ENCODE data around the gene MARCHF9. TPM values are rescaled to one million over a fixed set of nuclear protein-coding genes. Genes with fewer than 3 reads are reported as not detected.
"Not testable (repeated sequence)": the region's sequence is repeated elsewhere in the genome, so short reads cannot be mapped to it uniquely, and the experiment has no call there.

The MARCHF9 gene
- total RNA-seq, 6 experiments from 2014 or later = 2.1 to 3.9 (median 3.3) TPM

DNA sequence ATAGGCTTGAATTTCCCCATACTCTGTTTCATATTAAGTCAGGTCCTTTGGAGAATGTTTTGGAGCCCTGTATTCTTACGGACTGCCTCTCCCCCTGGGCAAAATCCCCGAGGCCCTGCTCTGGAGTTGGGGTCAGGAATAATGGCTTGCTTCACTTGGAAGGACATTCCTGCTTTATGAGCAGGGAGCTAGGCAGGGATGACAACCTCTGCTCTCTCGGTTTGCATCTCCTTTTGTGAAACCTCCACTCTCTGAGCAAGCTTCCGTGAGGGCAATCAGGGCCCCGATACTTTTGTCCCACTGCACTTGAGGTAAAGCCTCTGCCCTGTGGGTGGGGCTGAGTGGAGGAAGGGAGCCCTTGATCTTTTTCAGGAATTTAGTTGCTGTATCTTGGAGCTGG lies 41.7 kb upstream of the MARCHF9 start:
- no peak for ATAC-seq
- no peak for TF ChIP-seq POLR2A (IDR thresholded peaks at IDR 0.05)
- TF ChIP-seq, protein P1, sequence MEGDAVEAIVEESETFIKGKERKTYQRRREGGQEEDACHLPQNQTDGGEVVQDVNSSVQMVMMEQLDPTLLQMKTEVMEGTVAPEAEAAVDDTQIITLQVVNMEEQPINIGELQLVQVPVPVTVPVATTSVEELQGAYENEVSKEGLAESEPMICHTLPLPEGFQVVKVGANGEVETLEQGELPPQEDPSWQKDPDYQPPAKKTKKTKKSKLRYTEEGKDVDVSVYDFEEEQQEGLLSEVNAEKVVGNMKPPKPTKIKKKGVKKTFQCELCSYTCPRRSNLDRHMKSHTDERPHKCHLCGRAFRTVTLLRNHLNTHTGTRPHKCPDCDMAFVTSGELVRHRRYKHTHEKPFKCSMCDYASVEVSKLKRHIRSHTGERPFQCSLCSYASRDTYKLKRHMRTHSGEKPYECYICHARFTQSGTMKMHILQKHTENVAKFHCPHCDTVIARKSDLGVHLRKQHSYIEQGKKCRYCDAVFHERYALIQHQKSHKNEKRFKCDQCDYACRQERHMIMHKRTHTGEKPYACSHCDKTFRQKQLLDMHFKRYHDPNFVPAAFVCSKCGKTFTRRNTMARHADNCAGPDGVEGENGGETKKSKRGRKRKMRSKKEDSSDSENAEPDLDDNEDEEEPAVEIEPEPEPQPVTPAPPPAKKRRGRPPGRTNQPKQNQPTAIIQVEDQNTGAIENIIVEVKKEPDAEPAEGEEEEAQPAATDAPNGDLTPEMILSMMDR (IDR thresholded peaks at IDR 0.05) = no peak
- no peaks in the 10 kb centered on the region for H3K9me3 ChIP-seq
- H3K36me3 ChIP-seq = peaks cover 0 to 55% (median 18%) of the 10 kb centered on the region in 4 donors
- 86% methylated on average over 4 of the region's 5 CpGs for WGBS (ENCODE audit: insufficient coverage, low coverage, low lambda C conversion rate, missing lambda C conversion rate)
- H3K4me1 ChIP-seq = no peaks in the 10 kb centered on the region
- intact Hi-C loops (cut with DNase I) = no loop called here
- no peaks in the 10 kb centered on the region for H3K27me3 ChIP-seq
- DNase-seq = no peak
- no peak overlapping the region for H3K27ac ChIP-seq
- no peak overlapping the region for H3K4me3 ChIP-seq

DNA sequence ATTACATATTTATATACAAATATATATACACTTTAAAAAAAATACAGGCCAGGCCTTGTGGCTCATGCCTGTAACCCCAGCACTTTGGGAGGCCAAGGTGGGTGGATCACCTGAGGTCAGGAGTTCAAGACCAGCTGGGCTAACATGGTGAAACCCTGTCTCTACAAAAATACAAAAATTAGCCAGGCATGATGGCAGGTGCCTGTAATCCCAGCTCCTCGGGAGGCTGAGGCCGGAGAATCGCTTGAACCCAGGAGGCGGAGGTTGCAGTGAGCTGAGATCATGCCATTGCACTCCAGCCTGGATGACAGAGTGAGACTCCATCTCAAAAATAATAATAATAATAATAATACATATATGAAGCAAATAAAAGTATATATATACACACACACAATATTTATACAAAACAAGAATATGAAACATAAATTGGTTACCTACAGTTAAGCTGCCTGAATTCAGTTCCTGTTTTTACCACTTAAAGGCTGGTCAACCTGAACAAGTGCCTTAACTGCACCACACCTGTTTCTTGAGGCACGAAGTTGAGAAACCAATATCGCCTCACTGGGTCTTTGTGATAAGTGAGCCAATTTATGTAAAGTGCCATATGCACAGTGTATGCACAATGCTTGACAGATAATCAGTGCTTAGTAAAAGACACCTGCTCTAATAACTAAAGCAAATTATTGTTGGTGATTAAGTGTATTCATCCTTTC lies 39.7 kb upstream of the MARCHF9 start:
- DNase-seq; intact Hi-C loops (cut with DNase I); ATAC-seq; H3K4me1 ChIP-seq; H3K4me3 ChIP-seq; H3K27ac ChIP-seq; H3K9me3 ChIP-seq; H3K27me3 ChIP-seq: not testable (repeated sequence)
- H3K36me3 ChIP-seq = peaks cover 0 to 75% (median 25%) of the 10 kb centered on the region in 4 donors
- 88% methylated on average over 6 of the region's 6 CpGs for WGBS (ENCODE audit: insufficient coverage, low coverage, low lambda C conversion rate, missing lambda C conversion rate)

DNA sequence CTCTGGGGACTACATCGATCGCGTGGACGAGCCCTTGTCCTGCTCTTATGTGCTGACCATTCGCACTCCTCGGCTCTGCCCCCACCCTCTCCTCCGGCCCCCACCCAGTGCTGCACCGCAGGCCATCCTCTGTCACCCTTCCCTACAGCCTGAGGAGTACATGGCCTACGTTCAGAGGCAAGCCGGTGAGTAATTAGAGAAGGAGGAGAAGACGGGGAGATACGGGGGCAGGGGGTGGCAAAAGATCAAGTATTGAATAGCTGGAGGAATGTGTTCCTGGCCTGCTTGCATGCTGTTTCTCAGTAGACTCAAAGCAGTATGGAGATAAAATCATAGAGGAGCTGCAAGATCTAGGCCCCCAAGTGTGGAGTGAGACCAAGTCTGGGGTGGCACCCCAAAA lies 39.1 kb upstream of the MARCHF9 start:
- ATAC-seq = no peak

DNA sequence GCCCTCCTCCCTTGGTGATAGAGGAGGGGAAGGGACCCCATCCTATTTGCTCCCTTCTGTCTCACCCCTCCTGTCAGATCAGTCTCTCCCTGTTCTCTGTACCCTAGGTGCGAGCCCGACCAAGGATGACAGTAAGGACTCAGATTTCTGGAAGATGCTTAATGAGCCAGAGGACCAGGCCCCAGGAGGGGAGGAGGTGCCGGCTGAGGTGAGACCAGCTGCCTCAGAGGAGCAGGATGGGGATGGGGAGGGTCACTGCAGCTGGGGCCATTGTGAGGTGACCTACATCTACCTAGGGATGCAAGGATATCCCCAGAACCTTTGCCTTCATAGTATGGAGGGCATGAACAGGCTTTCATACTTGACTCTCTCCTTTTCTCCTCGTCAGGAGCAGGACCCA lies 38.6 kb upstream of the MARCHF9 start:
- Histone ChIP-seq H3K27me3 (no peaks in the 10 kb centered on the region), H3K4me1 (no peaks in the 10 kb centered on the region), H3K4me3 (no peak overlapping the region), H3K27ac (no peak overlapping the region), H3K36me3 (peaks cover 0 to 84% (median 27%) of the 10 kb centered on the region in 4 donors), H3K9me3 (no peaks in the 10 kb centered on the region)
- ATAC-seq (no peak), DNase-seq (no peak)
- WGBS (ENCODE audit: insufficient coverage, low coverage, low lambda C conversion rate, missing lambda C conversion rate) = 90% methylated on average over 2 of the region's 4 CpGs
- TF ChIP-seq, protein P1 (IDR thresholded peaks at IDR 0.05) = no peak
- TF ChIP-seq POLR2A (IDR thresholded peaks at IDR 0.05) = no peak
- intact Hi-C loops (cut with DNase I) = no loop called here

More for the DNA sequence above, 39.1 kb upstream of the MARCHF9 start:
- 96% methylated on average over 8 of the region's 12 CpGs for WGBS (ENCODE audit: insufficient coverage, low coverage, low lambda C conversion rate, missing lambda C conversion rate)
- TF ChIP-seq POLR2A (IDR thresholded peaks at IDR 0.05) = no peak
- TF ChIP-seq, protein P1 (IDR thresholded peaks at IDR 0.05) = no peak
- intact Hi-C loops (cut with DNase I) = no loop called here
- Histone ChIP-seq H3K4me1 (no peaks in the 10 kb centered on the region), H3K9me3 (no peaks in the 10 kb centered on the region), H3K36me3 (peaks cover 0 to 80% (median 26%) of the 10 kb centered on the region in 4 donors), H3K27me3 (no peaks in the 10 kb centered on the region), H3K27ac (no peak overlapping the region), H3K4me3 (no peak overlapping the region)
- no peak for DNase-seq

DNA sequence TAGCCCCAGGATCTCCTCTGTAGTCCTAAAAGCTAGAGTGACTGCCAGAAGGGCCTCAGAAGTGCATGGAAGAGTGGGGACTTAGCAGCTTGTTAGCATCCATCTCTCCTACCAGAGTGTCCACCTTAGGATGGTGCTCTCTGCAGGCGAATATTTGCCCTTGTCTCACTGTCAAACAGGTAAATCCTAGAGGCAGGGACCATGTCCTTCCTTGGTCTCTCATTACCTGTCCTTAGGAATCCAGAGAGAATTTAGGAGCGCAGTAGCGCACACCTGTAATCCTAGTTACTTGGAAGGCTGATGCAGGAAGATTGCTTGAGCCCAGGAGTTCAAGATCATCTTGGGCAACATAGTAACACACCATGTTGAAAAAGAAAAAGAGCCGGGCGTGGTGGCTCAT lies 37.8 kb upstream of the MARCHF9 start:
- 95% methylated on average over 4 of the region's 5 CpGs for WGBS (ENCODE audit: insufficient coverage, low coverage, low lambda C conversion rate, missing lambda C conversion rate)
- DNase-seq = peak in 1 of 3 donors; percentile 5
- no peaks in the 10 kb centered on the region for H3K27me3 ChIP-seq
- H3K4me1 ChIP-seq = no peaks in the 10 kb centered on the region
- TF ChIP-seq, protein P1 (IDR thresholded peaks at IDR 0.05) = no peak
- H3K27ac ChIP-seq = no peak overlapping the region
- H3K4me3 ChIP-seq = no peak overlapping the region
- no peaks in the 10 kb centered on the region for H3K9me3 ChIP-seq
- ATAC-seq = no peak
- H3K36me3 ChIP-seq = peaks cover 0 to 79% (median 27%) of the 10 kb centered on the region in 4 donors
- intact Hi-C loops (cut with DNase I) = no loop called here

All from right lobe of liver (tissue), 6 donors.